Measurements from ENCODE around the gene PRELP. TPM values are rescaled to one million over a fixed set of nuclear protein-coding genes. Genes with fewer than 3 reads are reported as not detected.
A peak's percentile ranks its signal among the peaks of the same experiment; 100 is the strongest.

The PRELP gene
- total RNA-seq, 1 experiment from 2014 or later: not detected

- Histone ChIP-seq H3K4me3 (ENCODE audit: low read depth, low read length) (no peak overlapping the region), H3K4me1 (peaks cover 34% of the 10 kb centered on the region), H3K36me3 (ENCODE audit: control insufficient read depth, insufficient read depth, low read length) (no peaks in the 10 kb centered on the region), H3K9me3 (no peaks in the 10 kb centered on the region), H3K27me3 (replicated peaks; ENCODE audit: control insufficient read depth, insufficient read depth, low read length) (no peaks in the 10 kb centered on the region)
- intact Hi-C loops (cut with micrococcal nuclease; ENCODE audit: unreplicated experiment): loop anchor here (1.0 to 2.0 kb wide), 3 partner anchors 13 to 88 kb away; partner anchors contain the start of gene ATP2B4
- Mint-ChIP-seq H3K9me3 (ENCODE audit: unreplicated experiment) (no peaks in the 10 kb centered on the region), H3K4me1 (ENCODE audit: low read depth, unreplicated experiment) (peaks cover 23% of the 10 kb centered on the region), H3K36me3 (ENCODE audit: insufficient read depth, unreplicated experiment) (peaks cover 11% of the 10 kb centered on the region), H3K4me3 (ENCODE audit: unreplicated experiment) (no peak overlapping the region), H3K27ac (ENCODE audit: unreplicated experiment) (peak overlapping the region; percentile 92), H3K27me3 (ENCODE audit: insufficient read depth, unreplicated experiment) (no peaks in the 10 kb centered on the region)
- ChIA-PET POLR2A (interaction anchor here (0.6 to 0.8 kb wide), 2 partner anchors 233 to 1503 kb away, joined by 5 to 8 read pairs; no protein-coding TSS in a partner anchor), CTCF (interaction anchor here (0.6 to 1.9 kb wide), 5 partner anchors 10 to 164 kb away, joined by 3 to 7 read pairs (median 3); no protein-coding TSS in a partner anchor)
- BruUV-seq (replicated peaks): no TSS peak
- TF ChIP-seq, protein P1, sequence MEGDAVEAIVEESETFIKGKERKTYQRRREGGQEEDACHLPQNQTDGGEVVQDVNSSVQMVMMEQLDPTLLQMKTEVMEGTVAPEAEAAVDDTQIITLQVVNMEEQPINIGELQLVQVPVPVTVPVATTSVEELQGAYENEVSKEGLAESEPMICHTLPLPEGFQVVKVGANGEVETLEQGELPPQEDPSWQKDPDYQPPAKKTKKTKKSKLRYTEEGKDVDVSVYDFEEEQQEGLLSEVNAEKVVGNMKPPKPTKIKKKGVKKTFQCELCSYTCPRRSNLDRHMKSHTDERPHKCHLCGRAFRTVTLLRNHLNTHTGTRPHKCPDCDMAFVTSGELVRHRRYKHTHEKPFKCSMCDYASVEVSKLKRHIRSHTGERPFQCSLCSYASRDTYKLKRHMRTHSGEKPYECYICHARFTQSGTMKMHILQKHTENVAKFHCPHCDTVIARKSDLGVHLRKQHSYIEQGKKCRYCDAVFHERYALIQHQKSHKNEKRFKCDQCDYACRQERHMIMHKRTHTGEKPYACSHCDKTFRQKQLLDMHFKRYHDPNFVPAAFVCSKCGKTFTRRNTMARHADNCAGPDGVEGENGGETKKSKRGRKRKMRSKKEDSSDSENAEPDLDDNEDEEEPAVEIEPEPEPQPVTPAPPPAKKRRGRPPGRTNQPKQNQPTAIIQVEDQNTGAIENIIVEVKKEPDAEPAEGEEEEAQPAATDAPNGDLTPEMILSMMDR (IDR thresholded peaks at IDR 0.05; ENCODE audit: insufficient read depth in 1 of 2, low read depth in 1 of 2, low read length in 1 of 2, severe bottlenecking in 1 of 2, unreplicated experiment in 1 of 2): no peak
- peak; percentile 86 to 88 for DNase-seq
Measured at GRCh38 chr1:203537806-203538464, 62.3 kb downstream of the PRELP start.

DNA sequence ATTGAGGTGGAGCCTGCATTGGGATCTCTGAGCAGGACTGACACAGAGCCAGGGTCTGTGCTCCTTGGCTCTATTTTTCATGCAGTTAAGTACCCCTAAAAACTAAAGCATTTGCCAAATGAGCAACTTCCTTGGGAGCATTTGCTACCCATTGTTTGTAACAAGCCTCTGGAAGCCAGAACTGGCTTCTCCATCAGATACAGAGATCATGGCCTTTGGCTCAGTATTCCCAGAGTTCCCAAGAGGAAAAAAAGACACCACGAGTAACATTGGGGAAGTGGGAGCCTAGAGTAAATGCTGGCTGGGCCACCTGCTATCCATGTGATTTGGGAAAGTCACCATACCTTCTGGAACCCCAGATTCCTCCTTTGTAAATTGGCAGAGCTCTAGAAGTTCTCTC, 63.1 kb downstream of the PRELP start:
- ChIA-PET CTCF (interaction anchor here (0.6 to 1.9 kb wide), 5 partner anchors 10 to 163 kb away, joined by 3 to 7 read pairs (median 3); no protein-coding TSS in a partner anchor), POLR2A (interaction anchor here (0.6 kb wide), 1 partner anchor 1504 kb away, joined by 5 read pairs; no protein-coding TSS in a partner anchor)
- peaks cover 23% of the 10 kb centered on the region for H3K4me1 Mint-ChIP-seq (ENCODE audit: low read depth, unreplicated experiment)
- H3K36me3 Mint-ChIP-seq (ENCODE audit: insufficient read depth, unreplicated experiment): peaks cover 11% of the 10 kb centered on the region
- H3K27me3 ChIP-seq (replicated peaks; ENCODE audit: control insufficient read depth, insufficient read depth, low read length): no peaks in the 10 kb centered on the region
- H3K4me3 ChIP-seq (ENCODE audit: low read depth, low read length): no peak overlapping the region
- DNase-seq: no peak
- intact Hi-C loops (cut with micrococcal nuclease; ENCODE audit: unreplicated experiment): loop anchor here (1.0 kb wide), 1 partner anchor 13 kb away; no protein-coding TSS in a partner anchor
- no peaks in the 10 kb centered on the region for H3K9me3 ChIP-seq
- no peaks in the 10 kb centered on the region for H3K9me3 Mint-ChIP-seq (ENCODE audit: unreplicated experiment)
- peak overlapping the region; percentile 92 for H3K27ac Mint-ChIP-seq (ENCODE audit: unreplicated experiment)
- no peaks in the 10 kb centered on the region for H3K27me3 Mint-ChIP-seq (ENCODE audit: insufficient read depth, unreplicated experiment)
- TF ChIP-seq, protein P1 (IDR thresholded peaks at IDR 0.05; ENCODE audit: insufficient read depth in 1 of 2, low read depth in 1 of 2, low read length in 1 of 2, severe bottlenecking in 1 of 2, unreplicated experiment in 1 of 2): no peak
- no peaks in the 10 kb centered on the region for H3K36me3 ChIP-seq (ENCODE audit: control insufficient read depth, insufficient read depth, low read length)
- H3K4me1 ChIP-seq: peaks cover 34% of the 10 kb centered on the region
- BruUV-seq (replicated peaks): TSS peak; percentile 68
- H3K4me3 Mint-ChIP-seq (ENCODE audit: unreplicated experiment): no peak overlapping the region

DNA sequence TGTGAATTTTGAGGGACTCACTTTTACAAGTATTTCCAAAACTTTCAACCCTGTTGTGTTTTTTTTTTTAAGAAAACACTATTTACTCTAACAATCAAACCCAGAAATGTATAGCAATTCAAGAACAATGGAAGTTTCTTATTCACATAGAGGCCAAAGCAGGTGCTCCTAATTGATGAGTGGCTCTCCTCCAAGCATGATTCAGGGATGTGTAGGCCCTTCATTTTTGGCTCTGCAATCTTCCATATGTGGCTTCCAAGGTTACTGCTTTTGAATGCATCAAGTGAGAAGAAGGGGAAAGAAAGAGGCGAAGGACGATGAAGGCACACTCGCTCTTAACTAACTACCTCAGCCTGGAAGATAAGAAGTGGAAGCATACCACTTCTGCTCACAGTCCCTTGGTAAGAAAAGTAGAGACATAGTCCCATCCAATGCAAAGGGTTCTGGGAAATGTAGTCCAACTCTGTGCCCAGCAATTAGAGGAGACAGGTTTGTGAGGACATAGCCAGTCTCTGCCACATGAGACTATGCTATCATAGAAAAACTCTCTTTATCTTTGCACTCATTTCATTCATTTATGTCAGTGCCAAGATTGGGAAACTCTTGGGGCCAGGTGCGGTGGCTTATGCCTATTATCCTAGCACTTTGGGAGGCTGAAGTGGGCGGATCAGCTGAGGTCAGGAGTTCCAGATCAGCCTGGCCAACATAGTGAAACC, 64.4 kb downstream of the PRELP start:
- no peaks in the 10 kb centered on the region for H3K9me3 Mint-ChIP-seq (ENCODE audit: unreplicated experiment)
- no peak overlapping the region for H3K27ac Mint-ChIP-seq (ENCODE audit: unreplicated experiment)
- no peaks in the 10 kb centered on the region for H3K9me3 ChIP-seq
- TF ChIP-seq, protein P1 (IDR thresholded peaks at IDR 0.05; ENCODE audit: insufficient read depth in 1 of 2, low read depth in 1 of 2, low read length in 1 of 2, severe bottlenecking in 1 of 2, unreplicated experiment in 1 of 2): no peak
- no peak overlapping the region for H3K4me3 ChIP-seq (ENCODE audit: low read depth, low read length)
- H3K4me3 Mint-ChIP-seq (ENCODE audit: unreplicated experiment): no peak overlapping the region
- intact Hi-C loops (cut with micrococcal nuclease; ENCODE audit: unreplicated experiment): no loop called here
- no peak for DNase-seq
- H3K27me3 ChIP-seq (replicated peaks; ENCODE audit: control insufficient read depth, insufficient read depth, low read length): no peaks in the 10 kb centered on the region
- CTCF ChIA-PET: no interaction called here
- no peaks in the 10 kb centered on the region for H3K27me3 Mint-ChIP-seq (ENCODE audit: insufficient read depth, unreplicated experiment)
- peaks cover 11% of the 10 kb centered on the region for H3K36me3 Mint-ChIP-seq (ENCODE audit: insufficient read depth, unreplicated experiment)
- no TSS peak for BruUV-seq (replicated peaks)
- peaks cover 34% of the 10 kb centered on the region for H3K4me1 ChIP-seq
- POLR2A ChIA-PET: no interaction called here
- peaks cover 32% of the 10 kb centered on the region for H3K4me1 Mint-ChIP-seq (ENCODE audit: low read depth, unreplicated experiment)
- no peaks in the 10 kb centered on the region for H3K36me3 ChIP-seq (ENCODE audit: control insufficient read depth, insufficient read depth, low read length)
